Small intestine (tissue), 16 donors: Measurements from ENCODE around the gene CHST12. TPM values are rescaled to one million over a fixed set of nuclear protein-coding genes. Genes with fewer than 3 reads are reported as not detected.
A peak's percentile ranks its signal among the peaks of the same experiment; 100 is the strongest.

Experiments used
- DNase-seq, 2 donors: peaks; one replicate each; pipeline versions ENCODE4 v3.0.0 to v3.0.0-alpha.2; 2013
- FAIRE-seq: peaks from 2 replicates; lab custom pipeline; 2012; peaks lifted over from hg19 to GRCh38; lab: Jason Lieb, UNC
- H3K27ac ChIP-seq, 3 donors: one replicate each; pipeline ENCODE4 v1.5.1; 2013; ENCODE audit warnings: low read length in 2 of 3, mild to moderate bottlenecking in 2 of 3, control low read depth in 1 of 3, inconsistent platforms in 1 of 3, low read depth in 1 of 3, moderate library complexity in 1 of 3
- H3K27me3 ChIP-seq, 3 donors: one replicate each; pipeline ENCODE4 v1.6.1; 2013; ENCODE audit warnings: low read length in 3 of 3, inconsistent platforms in 1 of 3; ENCODE audit not compliant: control insufficient read depth in 3 of 3, insufficient read depth in 3 of 3
- H3K36me3 ChIP-seq, 3 donors: one replicate each; pipeline ENCODE4 v1.6.1; 2013; ENCODE audit warnings: low read length in 3 of 3, inconsistent platforms in 1 of 3, low read depth in 1 of 3, mild to moderate bottlenecking in 1 of 3, moderate library complexity in 1 of 3; ENCODE audit not compliant: control insufficient read depth in 3 of 3, insufficient read depth in 2 of 3
- H3K4me1 ChIP-seq, 3 donors: one replicate each; pipeline ENCODE4 v1.6.1; 2013; ENCODE audit warnings: low read length in 2 of 3, inconsistent platforms in 1 of 3, low read depth in 1 of 3, mild to moderate bottlenecking in 1 of 3, moderate library complexity in 1 of 3; ENCODE audit not compliant: control insufficient read depth in 3 of 3, insufficient read depth in 2 of 3
- H3K4me3 ChIP-seq, 3 donors: one replicate each; pipeline ENCODE4 v1.5.1; 2013; ENCODE audit warnings: low read length in 3 of 3, control low read depth in 1 of 3, inconsistent platforms in 1 of 3, low read depth in 1 of 3, mild to moderate bottlenecking in 1 of 3, moderate library complexity in 1 of 3
- H3K9me3 ChIP-seq, 2 donors: one replicate each; pipeline ENCODE4 v1.6.1; 2013; ENCODE audit warnings: low read depth in 1 of 2, low read length in 1 of 2; ENCODE audit not compliant: control insufficient read depth in 2 of 2, insufficient read depth in 1 of 2
- WGBS, 3 donors: extraction: QIAGEN DNeasy Blood & Tissue Kit; methylation state at CpG; one replicate each; pipeline ENCODE4 v1.1.7; 2013; 5-methylcytosine and 5-hydroxymethylcytosine counted together
- long read RNA-seq, 10 donors: transcript quantifications; one replicate each; lab custom pipeline, GENCODE V29; 2026
- polyA plus RNA-seq, 4 donors: library from polyadenylated mRNA; stranded (reverse) in 3 of 4; unstranded in 1 of 4; fragments of 200-250 nt in 3 of 4; fragments of 120-200 nt in 1 of 4; gene quantifications; one replicate each; pipeline versions ENCODE4 v1.2.1 to v1.2.3, GENCODE V29; 2013
- donor health status: healthy with polysubstance abuse.
- donor health status: control.
- donor health status: control.
- donor health status: Bipolar disorder and iron deficiency.
- donor health status: healthy.

The CHST12 gene
- 10 to 100 TPM in 2 of 4 donors, 1 to 10 TPM in 2; 1.8 to 10.9 (median 6.8) TPM for polyA plus RNA-seq
- long read RNA-seq, donor 1, full-length matches to known transcripts: 11 of 11 reads
- long read RNA-seq, donor 1, partial matches to known transcripts: 0 of 11 reads
- long read RNA-seq, donor 1, other reads (novel, unspliced or antisense): 0 of 11 reads
- long read RNA-seq, donor 2, full-length matches to known transcripts: 1 of 1 reads
- long read RNA-seq, donor 2, partial matches to known transcripts: 0 of 1 reads
- long read RNA-seq, donor 2, other reads (novel, unspliced or antisense): 0 of 1 reads
- long read RNA-seq, donor 3, full-length matches to known transcripts: 2 of 9 reads
- long read RNA-seq, donor 3, partial matches to known transcripts: 7 of 9 reads
- long read RNA-seq, donor 3, other reads (novel, unspliced or antisense): 0 of 9 reads
- long read RNA-seq, donor 4: 0 reads
- long read RNA-seq, donor 5: 0 reads
- long read RNA-seq, donor 6, full-length matches to known transcripts: 5 of 5 reads
- long read RNA-seq, donor 6, partial matches to known transcripts: 0 of 5 reads
- long read RNA-seq, donor 6, other reads (novel, unspliced or antisense): 0 of 5 reads
- long read RNA-seq, donor 7, full-length matches to known transcripts: 8 of 8 reads
- long read RNA-seq, donor 7, partial matches to known transcripts: 0 of 8 reads
- long read RNA-seq, donor 7, other reads (novel, unspliced or antisense): 0 of 8 reads
- long read RNA-seq, donor 8, full-length matches to known transcripts: 4 of 4 reads
- long read RNA-seq, donor 8, partial matches to known transcripts: 0 of 4 reads
- long read RNA-seq, donor 8, other reads (novel, unspliced or antisense): 0 of 4 reads
- long read RNA-seq, donor 9, full-length matches to known transcripts: 1 of 1 reads
- long read RNA-seq, donor 9, partial matches to known transcripts: 0 of 1 reads
- long read RNA-seq, donor 9, other reads (novel, unspliced or antisense): 0 of 1 reads
- long read RNA-seq, donor 10, full-length matches to known transcripts: 4 of 4 reads
- long read RNA-seq, donor 10, partial matches to known transcripts: 0 of 4 reads
- long read RNA-seq, donor 10, other reads (novel, unspliced or antisense): 0 of 4 reads

GRCh38 chr7:2403014-2403717, at the start of gene CHST12:
TSS of gene CHST12 (plus strand) at chr7:2403611. CDS start at chr7:2432640, 29,029 bp downstream.
- Histone ChIP-seq H3K4me3 (peak within 1 kb of the TSS; percentile 84 to 95 (median 93)), H3K27ac (peak within 1 kb of the TSS; percentile 41 to 75 (median 64)), H3K4me1 (peaks cover 4 to 12% (median 10%) of the 10 kb centered on the region in 3 donors), H3K36me3 (no peaks in the 10 kb centered on the region), H3K9me3 (no peaks in the 10 kb centered on the region), H3K27me3 (no peaks in the 10 kb centered on the region)
- FAIRE-seq (no peak), DNase-seq (peak; percentile 89 to 99)
- 0 to 1% (median 1%) methylated on average over 49 to 89 of the region's 89 CpGs for WGBS, 3 donors

GRCh38 chr7:2353936-2354185, 49.5 kb upstream of the CHST12 start:
- Histone ChIP-seq H3K9me3 (no peaks in the 10 kb centered on the region), H3K27me3 (no peaks in the 10 kb centered on the region), H3K4me3 (peak overlapping the region; percentile 38 to 100 (median 87)), H3K27ac (peak overlapping the region; percentile 70 to 100 (median 98)), H3K4me1 (peaks cover 0 to 13% (median 5%) of the 10 kb centered on the region in 3 donors), H3K36me3 (peaks cover 0 to 30% (median 0%) of the 10 kb centered on the region in 3 donors)
- DNase-seq: peak; percentile 86 to 96
- FAIRE-seq: no peak
- WGBS, 3 donors: 0 to 1% (median 0%) methylated on average over 26 of the region's 26 CpGs

DNA sequence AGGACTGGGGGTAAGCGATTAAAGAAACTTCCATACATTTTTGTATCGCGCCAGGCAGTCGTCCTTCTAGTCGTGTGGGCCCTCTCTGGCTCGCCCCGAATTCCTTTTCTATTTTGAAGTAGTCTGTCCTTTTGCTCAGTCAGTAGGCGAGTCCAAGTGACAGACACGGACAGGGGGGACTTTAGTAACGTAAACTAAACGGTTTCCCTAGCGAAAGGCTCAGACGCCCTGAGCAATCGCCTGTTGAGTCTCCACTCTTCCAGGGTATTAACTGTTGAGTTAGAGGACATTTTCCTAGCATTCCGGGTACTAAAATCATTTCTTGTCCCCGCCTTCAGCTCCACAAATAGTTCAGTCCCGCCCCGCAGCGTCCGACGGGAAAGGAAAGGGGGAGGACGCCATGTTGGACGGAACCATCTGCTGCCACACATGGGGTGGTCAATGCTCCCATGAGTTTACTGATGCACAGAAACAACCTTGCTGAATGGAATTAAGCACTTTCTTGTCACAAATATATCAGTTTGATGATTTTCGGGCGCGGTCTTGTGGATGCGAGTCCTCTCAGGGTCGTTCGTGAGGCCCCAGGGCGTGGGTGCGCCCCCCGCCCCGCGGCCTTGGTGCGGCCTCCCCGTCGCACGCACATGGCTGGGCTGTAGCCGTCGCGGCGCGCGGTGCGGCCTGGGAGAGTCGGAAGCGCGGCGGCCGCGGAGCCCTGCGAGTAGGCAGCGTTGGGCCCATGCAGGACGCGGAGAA, 49.0 kb upstream of the CHST12 start, which contains the start of gene EIF3B:
Gene EIF3B (plus strand): TSS at position 642 of the 753 bp plus-strand sequence. CDS start 95 bp downstream, at position 737.
- peaks cover 0 to 34% (median 0%) of the 10 kb centered on the region in 3 donors for H3K36me3 ChIP-seq
- H3K27ac ChIP-seq: peak within 1 kb of the TSS; percentile 70 to 100 (median 98)
- no peaks in the 10 kb centered on the region for H3K9me3 ChIP-seq
- H3K4me3 ChIP-seq: peak within 1 kb of the TSS; percentile 87 to 100 (median 96)
- WGBS, 3 donors: 0 to 1% (median 0%) methylated on average over 54 to 55 of the region's 55 CpGs
- peak; percentile 92 to 98 for DNase-seq
- H3K4me1 ChIP-seq: peaks cover 0 to 13% (median 5%) of the 10 kb centered on the region in 3 donors
- no peak for FAIRE-seq
- H3K27me3 ChIP-seq: no peaks in the 10 kb centered on the region

- no peak for FAIRE-seq
These were observed 48.3 kb upstream of the CHST12 start for GRCh38 chr7:2354939-2355704.

GRCh38 chr7:2355705-2356008, 47.8 kb upstream of the CHST12 start:
- no peak overlapping the region for H3K27ac ChIP-seq
- DNase-seq (no peak), FAIRE-seq (no peak)
- H3K36me3 ChIP-seq: peaks cover 0 to 37% (median 0%) of the 10 kb centered on the region in 3 donors
- 1 to 4% (median 3%) methylated on average over 9 of the region's 9 CpGs for WGBS, 3 donors
- no peaks in the 10 kb centered on the region for H3K9me3 ChIP-seq
- peaks cover 0 to 13% (median 5%) of the 10 kb centered on the region in 3 donors for H3K4me1 ChIP-seq
- H3K27me3 ChIP-seq: no peaks in the 10 kb centered on the region
- peak overlapping the region; percentile 87 to 100 (median 96) for H3K4me3 ChIP-seq

More at GRCh38 chr7:2354939-2355704, 48.3 kb upstream of the CHST12 start:
- no peaks in the 10 kb centered on the region for H3K9me3 ChIP-seq
- H3K4me3 ChIP-seq: peak overlapping the region; percentile 87 to 100 (median 96)
- H3K27me3 ChIP-seq: no peaks in the 10 kb centered on the region
- DNase-seq: peak; percentile 24 to 50
- peak overlapping the region in 2 of 3 donors; percentile 70 to 100 for H3K27ac ChIP-seq
- peaks cover 0 to 36% (median 0%) of the 10 kb centered on the region in 3 donors for H3K36me3 ChIP-seq
- H3K4me1 ChIP-seq: peaks cover 0 to 13% (median 5%) of the 10 kb centered on the region in 3 donors
- 0 to 1% (median 0%) methylated on average over 59 to 92 of the region's 92 CpGs for WGBS, 3 donors

GRCh38 chr7:2357165-2357564, 46.2 kb upstream of the CHST12 start:
- H3K4me3 ChIP-seq: no peak overlapping the region
- no peak overlapping the region for H3K27ac ChIP-seq
- DNase-seq (no peak), FAIRE-seq (no peak)
- 76 to 77% (median 77%) methylated on average over 8 of the region's 8 CpGs for WGBS, 3 donors
- peaks cover 0 to 13% (median 5%) of the 10 kb centered on the region in 3 donors for H3K4me1 ChIP-seq
- H3K27me3 ChIP-seq: no peaks in the 10 kb centered on the region
- no peaks in the 10 kb centered on the region for H3K9me3 ChIP-seq
- H3K36me3 ChIP-seq: peaks cover 0 to 52% (median 2%) of the 10 kb centered on the region in 3 donors

DNA sequence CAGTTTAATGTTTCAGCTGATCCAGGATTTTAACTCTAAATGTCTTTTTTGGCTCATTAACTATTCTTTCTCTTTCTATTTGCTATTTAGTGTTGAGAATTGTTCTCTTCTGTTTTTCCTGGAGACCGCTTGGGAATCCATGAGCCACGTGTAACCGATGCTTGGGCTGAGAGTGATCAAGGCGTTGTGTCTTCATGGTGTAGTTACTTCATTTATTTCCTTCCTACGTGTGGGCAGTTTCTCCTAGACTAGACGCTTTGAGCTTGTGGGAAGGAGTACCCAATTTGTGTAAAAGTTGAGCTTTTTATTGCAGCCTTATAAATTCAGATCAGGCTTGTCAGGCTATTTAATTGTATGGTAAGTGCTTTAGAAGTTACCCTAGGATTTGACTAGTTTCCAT, 45.8 kb upstream of the CHST12 start:
- H3K27ac ChIP-seq: no peak overlapping the region
- FAIRE-seq: no peak
- peaks cover 3 to 56% (median 5%) of the 10 kb centered on the region in 3 donors for H3K36me3 ChIP-seq
- 71 to 79% (median 76%) methylated on average over 6 of the region's 6 CpGs for WGBS, 3 donors
- no peak overlapping the region for H3K4me3 ChIP-seq
- DNase-seq: no peak
- no peaks in the 10 kb centered on the region for H3K9me3 ChIP-seq
- no peaks in the 10 kb centered on the region for H3K27me3 ChIP-seq
- H3K4me1 ChIP-seq: peaks cover 0 to 13% (median 5%) of the 10 kb centered on the region in 3 donors
